A549 (cell line): ENCODE measurements around the gene SURF2. TPM values are rescaled to one million over a fixed set of nuclear protein-coding genes. Genes with fewer than 3 reads are reported as not detected.

Experiments
- ATAC-seq, 2 experiments: fragments of 200-7000 bp in 1 of 2; fragments of >200 bp in 1 of 2; cut with Nextera tagmentation in 1 of 2; cut with Tn5 transposase in 1 of 2; 3 replicates each; pipeline versions ENCODE4 v1.8.0 to v1.9.1; 2018 to 2020; ENCODE audit warnings: mild to moderate bottlenecking in 1 of 2, moderate library complexity in 1 of 2
- CTCF ChIA-PET: fragments of 300-600 bp; sonication (Branson Sonifier 250); formaldehyde crosslinking; extraction: SDS; loops from one replicate; lab custom pipeline; 2021; ENCODE audit warnings: antibody characterized with exemption, inconsistent platforms; lab: Yijun Ruan, JAX
- POLR2A ChIA-PET: fragments of 350-600 bp; formaldehyde crosslinking; extraction: SDS; loops from one replicate; lab custom pipeline; 2021; ENCODE audit warnings: antibody characterized with exemption, inconsistent platforms; lab: Yijun Ruan, JAX
- DNase-seq, 2 experiments: peaks; one replicate each; pipeline versions ENCODE4 v3.0.0 to v3.0.0-alpha.2; 2011 to 2016; ENCODE audit warnings: low read depth in 1 of 2, low spot score in 1 of 2
- FAIRE-seq: peaks from 2 replicates; lab custom pipeline; 2011; peaks lifted over from hg19 to GRCh38; lab: Jason Lieb, UNC
- H3K27ac ChIP-seq, 2 experiments: fragments of >200 bp; sonication (Bioruptor Twin); formaldehyde crosslinking; 3 replicates each; pipeline ENCODE4 v1.5.1; 2016 to 2017
- H3K4me1 ChIP-seq: fragments of >200 bp; sonication (Bioruptor Twin); formaldehyde crosslinking; 3 replicates; pipeline ENCODE4 v1.6.1; 2016
- H3K4me2 ChIP-seq: fragments of >200 bp; sonication (Bioruptor Twin); formaldehyde crosslinking; 3 replicates; pipeline ENCODE4 v1.6.1; 2016
- H3K4me3 ChIP-seq: fragments of >200 bp; sonication (Bioruptor Twin); formaldehyde crosslinking; 3 replicates; pipeline ENCODE4 v1.5.1; 2016
- H3K9me3 ChIP-seq: fragments of >200 bp; sonication (Bioruptor Twin); formaldehyde crosslinking; 3 replicates; pipeline ENCODE4 v1.6.1; 2016
- BHLHE40 ChIP-seq: IDR thresholded peaks from 2 replicates; pipeline ENCODE4 v1.6.1; 2012; ENCODE audit warnings: low read depth, low read length, inconsistent platforms
- CBX8 ChIP-seq: fragments of 200-600 bp; sonication (generic); IDR thresholded peaks from 2 replicates; pipeline ENCODE4 v1.6.1; 2016
- CEBPB ChIP-seq, 2 experiments: fragments of >200 bp in 1 of 2; sonication (Bioruptor Twin) in 1 of 2; formaldehyde crosslinking in 1 of 2; IDR thresholded peaks; 2 replicates each; pipeline ENCODE4 v1.6.1; 2012 to 2016
- CHD2 ChIP-seq: fragments of 150-350 bp; IDR thresholded peaks from 2 replicates; pipeline ENCODE4 v1.6.1; 2014; ENCODE audit warnings: low read length; ENCODE audit not compliant: partially characterized antibody
- CHD4 ChIP-seq: fragments of 200-600 bp; sonication (generic); IDR thresholded peaks from 2 replicates; pipeline ENCODE4 v1.6.1; 2016; ENCODE audit warnings: antibody characterized with exemption, mild to moderate bottlenecking, borderline replicate concordance
- EHF ChIP-seq: fragments of 250-450 bp; sonication (Bioruptor Pico); IDR thresholded peaks from 2 replicates; pipeline ENCODE4 v1.5.0; 2020; ENCODE audit warnings: mild to moderate bottlenecking
- FOSB ChIP-seq: fragments of 250-450 bp; sonication (Bioruptor Pico); IDR thresholded peaks from 2 replicates; pipeline ENCODE4 v1.5.0; 2020; ENCODE audit warnings: mild to moderate bottlenecking, moderate library complexity
- FOSL2 ChIP-seq, 2 experiments: fragments of 450-650 bp in 1 of 2; fragments of >200 bp in 1 of 2; sonication (Bioruptor Twin) in 1 of 2; formaldehyde crosslinking; IDR thresholded peaks; 2 replicates each; pipeline versions ENCODE4 v1.5.0 to v1.6.1; 2016 to 2020; ENCODE audit warnings: mild to moderate bottlenecking in 1 of 2, moderate library complexity in 1 of 2
- GATA3 ChIP-seq: IDR thresholded peaks from 2 replicates; pipeline ENCODE4 v1.6.1; 2012; ENCODE audit warnings: borderline replicate concordance
- HOXA7 ChIP-seq: fragments of 250-450 bp; sonication (Bioruptor Pico); IDR thresholded peaks from 2 replicates; pipeline ENCODE4 v1.5.0; 2020; ENCODE audit warnings: mild to moderate bottlenecking, moderate library complexity
- HOXB13 ChIP-seq: fragments of 250-450 bp; sonication (Bioruptor Pico); IDR thresholded peaks from 2 replicates; pipeline ENCODE4 v1.5.0; 2020; ENCODE audit warnings: low read depth, mild to moderate bottlenecking, moderate library complexity
- KDM5A ChIP-seq: fragments of 200-600 bp; sonication (generic); IDR thresholded peaks from 2 replicates; pipeline ENCODE4 v1.6.1; 2016; ENCODE audit warnings: antibody characterized with exemption, mild to moderate bottlenecking
- MAFK ChIP-seq: fragments of 450-650 bp; IDR thresholded peaks from 2 replicates; pipeline ENCODE4 v1.6.1; 2014; ENCODE audit not compliant: partially characterized antibody
- NFE2L2 ChIP-seq: fragments of 150-350 bp; conservative IDR thresholded peaks from 2 replicates; pipeline ENCODE4 v1.6.1; 2014; ENCODE audit warnings: low read length
- NR3C1 ChIP-seq: fragments of >200 bp; sonication (Bioruptor Twin); formaldehyde crosslinking; IDR thresholded peaks from 3 replicates; pipeline ENCODE4 v1.6.1; 2017
- PHF8 ChIP-seq: fragments of 200-600 bp; sonication (generic); IDR thresholded peaks from 2 replicates; pipeline ENCODE4 v1.6.1; 2016; ENCODE audit warnings: low read depth, mild to moderate bottlenecking, antibody characterized with exemption, moderate library complexity, borderline replicate concordance
- POLR2A ChIP-seq: IDR thresholded peaks from 2 replicates; pipeline ENCODE4 v1.6.1; 2012; ENCODE audit warnings: mild to moderate bottlenecking, low read length
- RAD21 ChIP-seq, 2 experiments: fragments of >200 bp in 1 of 2; sonication (Bioruptor Twin) in 1 of 2; formaldehyde crosslinking in 1 of 2; IDR thresholded peaks in 1 of 2; conservative IDR thresholded peaks in 1 of 2; 2 replicates in 1 of 2; 3 replicates in 1 of 2; pipeline ENCODE4 v1.6.1; 2012 to 2018; ENCODE audit warnings: inconsistent platforms in 1 of 2
- RCOR1 ChIP-seq: fragments of 150-350 bp; IDR thresholded peaks from 2 replicates; pipeline ENCODE4 v1.6.1; 2014; ENCODE audit warnings: antibody characterized with exemption, low read length, low read depth
- RFX5 ChIP-seq: fragments of 450-650 bp; IDR thresholded peaks from 2 replicates; pipeline ENCODE4 v1.7.1; 2014; ENCODE audit warnings: antibody characterized with exemption, mild to moderate bottlenecking, moderate library complexity
- TFCP2L1 ChIP-seq: fragments of 250-450 bp; sonication (Bioruptor Pico); IDR thresholded peaks from 2 replicates; pipeline ENCODE4 v1.5.0; 2021; ENCODE audit warnings: mild to moderate bottlenecking
- ZNF302 ChIP-seq: fragments of 250-450 bp; sonication (Bioruptor Pico); IDR thresholded peaks from 2 replicates; pipeline ENCODE4 v1.9.0; 2021; ENCODE audit warnings: inconsistent platforms, mild to moderate bottlenecking, moderate library complexity
- ZSCAN20 ChIP-seq: fragments of 250-450 bp; sonication (Bioruptor Pico); IDR thresholded peaks from 2 replicates; pipeline ENCODE4 v1.8.0; 2022; ENCODE audit warnings: mild to moderate bottlenecking, moderate library complexity
- WGBS: methylation state at CpG from one replicate; pipeline ENCODE4 v1.1.6; 2017; ENCODE audit errors: missing lambda C conversion rate; 5-methylcytosine and 5-hydroxymethylcytosine counted together
- polyA minus RNA-seq: library from RNA; depleted of rRNA, polyadenylated mRNA; stranded (reverse); fragments of >200 nt; gene quantifications from 2 replicates; pipeline ENCODE4 v1.2.3, GENCODE V29; 2011; rRNA and poly(A)+ RNA removed
- polyA plus RNA-seq, 4 experiments: library from polyadenylated mRNA; depleted of rRNA in 3 of 4; stranded (reverse); fragments of >200 nt; fragmentation: RNase III in 1 of 4; extraction: RNeasy Plus Mini Kit Qiagen cat#74134 plus additional on column Dnase treatment in 1 of 4; gene quantifications; 2 replicates in 3 of 4; 3 replicates in 1 of 4; pipeline ENCODE4 v1.2.3, GENCODE V29; 2011 to 2017
- TF ChIP-seq, protein P1 (sequence below): IDR thresholded peaks from 2 replicates; pipeline ENCODE4 v1.6.1; 2012; ENCODE audit warnings: low read depth, borderline replicate concordance
- TF ChIP-seq, protein P2 (sequence below): fragments of 250-450 bp; sonication (Bioruptor Pico); IDR thresholded peaks from 2 replicates; pipeline ENCODE4 v1.5.0; 2020; ENCODE audit warnings: low read depth, mild to moderate bottlenecking, moderate library complexity
- TF ChIP-seq, protein P3 (sequence below): fragments of 200-600 bp; sonication (generic); IDR thresholded peaks from 2 replicates; pipeline ENCODE4 v1.6.1; 2016; ENCODE audit warnings: antibody characterized with exemption, mild to moderate bottlenecking, moderate library complexity
- TF ChIP-seq, protein P4 (sequence below): fragments of >200 bp; sonication (Bioruptor Twin); formaldehyde crosslinking; IDR thresholded peaks from 3 replicates; pipeline ENCODE4 v1.6.1; 2016
- TF ChIP-seq, protein P5 (sequence below): fragments of 250-450 bp; sonication (Bioruptor Pico); IDR thresholded peaks from 2 replicates; pipeline ENCODE4 v1.5.0; 2021; ENCODE audit warnings: mild to moderate bottlenecking, moderate library complexity, borderline replicate concordance
- TF ChIP-seq, protein P6 (sequence below): fragments of >200 bp; sonication (Bioruptor Twin); formaldehyde crosslinking; IDR thresholded peaks from 2 replicates; pipeline ENCODE4 v1.6.1; 2016
- TF ChIP-seq, protein P7 (sequence below): fragments of 450-650 bp; IDR thresholded peaks from 2 replicates; pipeline ENCODE4 v1.6.1; 2014; ENCODE audit warnings: antibody characterized with exemption

The SURF2 gene
- polyA plus RNA-seq (2011; rRNA removed), result 15.4 and 25.2 TPM in 2 replicates
- polyA plus RNA-seq (2012; cell fraction: cytosol; rRNA removed), result 56.1 and 56.8 TPM in 2 replicates
- 26.9 and 34.3 TPM in 2 replicates for polyA plus RNA-seq (2012; cell fraction: nucleus; rRNA removed)
- 34.9 to 36.9 TPM (median 35.6 TPM) in 3 replicates for polyA plus RNA-seq (2017; fragmentation: RNase III; extraction: RNeasy Plus Mini Kit Qiagen cat#74134 plus additional on column Dnase treatment)
- 8.1 and 8.4 TPM in 2 replicates for polyA minus RNA-seq

DNA sequence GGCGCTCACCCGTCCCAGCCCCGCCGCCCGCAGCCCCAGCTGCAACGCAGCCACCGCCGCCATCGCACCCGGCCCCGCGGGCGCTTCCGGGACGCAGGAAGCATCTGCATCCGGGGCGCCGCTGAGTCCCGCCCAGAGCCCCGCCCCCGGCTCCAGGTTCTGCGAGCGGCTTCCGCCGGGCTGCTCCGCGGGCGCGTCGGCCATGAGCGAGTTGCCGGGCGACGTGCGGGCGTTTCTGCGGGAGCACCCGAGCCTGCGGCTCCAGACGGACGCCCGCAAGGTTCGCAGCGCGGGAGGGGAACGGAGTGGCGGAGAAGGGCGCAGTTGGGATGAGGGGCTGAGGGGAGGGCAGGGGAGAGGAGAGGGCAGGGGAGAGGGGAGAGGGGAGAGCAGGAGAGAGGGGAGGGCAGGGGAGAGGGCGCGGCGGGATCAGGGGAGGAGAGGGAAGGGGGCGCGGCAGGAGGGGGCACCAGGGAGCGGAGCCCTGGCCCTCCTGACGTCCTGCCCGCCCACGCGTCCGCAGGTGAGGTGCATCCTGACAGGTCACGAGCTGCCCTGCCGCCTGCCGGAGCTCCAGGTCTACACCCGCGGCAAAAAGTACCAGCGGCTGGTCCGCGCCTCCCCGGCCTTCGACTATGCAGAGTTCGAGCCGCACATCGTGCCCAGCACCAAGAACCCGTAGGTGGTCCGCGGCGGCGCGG, at the start of gene SURF2, which contains the start of gene SURF1:
TSS of gene SURF2 (plus strand) at position 160 of the 701 bp plus-strand sequence. CDS start at position 203, 43 bp downstream.
TSS of gene SURF1 (minus strand) at position 97 of the 701 bp plus-strand sequence. CDS start at position 63, 34 bp downstream.
- H3K4me1 ChIP-seq, result peaks cover 14% of the 10 kb centered on the region; the same call in 1 of the 3 replicates
- peak; percentile 69 to 80 for ATAC-seq
- no peak for FAIRE-seq
- ChIA-PET CTCF (interaction anchor here (0.9 to 7.5 kb wide), 8 partner anchors 10 to 248 kb away, joined by 3 to 59 read pairs (median 4); no protein-coding TSS in a partner anchor), POLR2A (interaction anchor here (0.6 to 2.0 kb wide), 6 partner anchors 8 to 326 kb away, joined by 3 to 27 read pairs (median 4); partner anchors contain the start of genes MED22, RPL7A and STKLD1)
- H3K4me3 ChIP-seq, result peak within 1 kb of the TSS; percentile 64
- DNase-seq, result peak; percentile 76 to 81
- WGBS, result 0% methylated on average over 15 of the region's 78 CpGs
- H3K9me3 ChIP-seq, result no peaks in the 10 kb centered on the region
- H3K27ac ChIP-seq, result peak within 1 kb of the TSS; percentile 82 to 94
- H3K4me2 ChIP-seq, result peak within 1 kb of the TSS; percentile 91
- no peak for TF ChIP-seq BHLHE40
- TF ChIP-seq HOXA7 (CRISPR knock-in tag), result no peak
- TF ChIP-seq RFX5, result no peak
- TF ChIP-seq, protein P1, sequence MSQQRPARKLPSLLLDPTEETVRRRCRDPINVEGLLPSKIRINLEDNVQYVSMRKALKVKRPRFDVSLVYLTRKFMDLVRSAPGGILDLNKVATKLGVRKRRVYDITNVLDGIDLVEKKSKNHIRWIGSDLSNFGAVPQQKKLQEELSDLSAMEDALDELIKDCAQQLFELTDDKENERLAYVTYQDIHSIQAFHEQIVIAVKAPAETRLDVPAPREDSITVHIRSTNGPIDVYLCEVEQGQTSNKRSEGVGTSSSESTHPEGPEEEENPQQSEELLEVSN, result no peak
- peak; percentile 88 for TF ChIP-seq POLR2A
- no peak for TF ChIP-seq EHF (CRISPR knock-in tag)
- no peak for TF ChIP-seq GATA3
- TF ChIP-seq, protein P2, sequence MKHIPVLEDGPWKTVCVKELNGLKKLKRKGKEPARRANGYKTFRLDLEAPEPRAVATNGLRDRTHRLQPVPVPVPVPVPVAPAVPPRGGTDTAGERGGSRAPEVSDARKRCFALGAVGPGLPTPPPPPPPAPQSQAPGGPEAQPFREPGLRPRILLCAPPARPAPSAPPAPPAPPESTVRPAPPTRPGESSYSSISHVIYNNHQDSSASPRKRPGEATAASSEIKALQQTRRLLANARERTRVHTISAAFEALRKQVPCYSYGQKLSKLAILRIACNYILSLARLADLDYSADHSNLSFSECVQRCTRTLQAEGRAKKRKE (CRISPR knock-in tag), result no peak
- no peak for TF ChIP-seq FOSB (CRISPR knock-in tag)
- no peak for TF ChIP-seq NFE2L2
- no peak for TF ChIP-seq RAD21 (conservative IDR thresholded peaks at IDR 0.05 in 1 of 2, IDR thresholded peaks at IDR 0.05 in 1 of 2)
- no peak for TF ChIP-seq FOSL2 (IDR thresholded peaks at IDR 0.05)
- TF ChIP-seq FOSL2 (CRISPR knock-in tag; IDR thresholded peaks at IDR 0.05), result no peak
- no peak for TF ChIP-seq ZSCAN20 (CRISPR knock-in tag)
- no peak for TF ChIP-seq CEBPB (IDR thresholded peaks at IDR 0.05)
- TF ChIP-seq, protein P3, sequence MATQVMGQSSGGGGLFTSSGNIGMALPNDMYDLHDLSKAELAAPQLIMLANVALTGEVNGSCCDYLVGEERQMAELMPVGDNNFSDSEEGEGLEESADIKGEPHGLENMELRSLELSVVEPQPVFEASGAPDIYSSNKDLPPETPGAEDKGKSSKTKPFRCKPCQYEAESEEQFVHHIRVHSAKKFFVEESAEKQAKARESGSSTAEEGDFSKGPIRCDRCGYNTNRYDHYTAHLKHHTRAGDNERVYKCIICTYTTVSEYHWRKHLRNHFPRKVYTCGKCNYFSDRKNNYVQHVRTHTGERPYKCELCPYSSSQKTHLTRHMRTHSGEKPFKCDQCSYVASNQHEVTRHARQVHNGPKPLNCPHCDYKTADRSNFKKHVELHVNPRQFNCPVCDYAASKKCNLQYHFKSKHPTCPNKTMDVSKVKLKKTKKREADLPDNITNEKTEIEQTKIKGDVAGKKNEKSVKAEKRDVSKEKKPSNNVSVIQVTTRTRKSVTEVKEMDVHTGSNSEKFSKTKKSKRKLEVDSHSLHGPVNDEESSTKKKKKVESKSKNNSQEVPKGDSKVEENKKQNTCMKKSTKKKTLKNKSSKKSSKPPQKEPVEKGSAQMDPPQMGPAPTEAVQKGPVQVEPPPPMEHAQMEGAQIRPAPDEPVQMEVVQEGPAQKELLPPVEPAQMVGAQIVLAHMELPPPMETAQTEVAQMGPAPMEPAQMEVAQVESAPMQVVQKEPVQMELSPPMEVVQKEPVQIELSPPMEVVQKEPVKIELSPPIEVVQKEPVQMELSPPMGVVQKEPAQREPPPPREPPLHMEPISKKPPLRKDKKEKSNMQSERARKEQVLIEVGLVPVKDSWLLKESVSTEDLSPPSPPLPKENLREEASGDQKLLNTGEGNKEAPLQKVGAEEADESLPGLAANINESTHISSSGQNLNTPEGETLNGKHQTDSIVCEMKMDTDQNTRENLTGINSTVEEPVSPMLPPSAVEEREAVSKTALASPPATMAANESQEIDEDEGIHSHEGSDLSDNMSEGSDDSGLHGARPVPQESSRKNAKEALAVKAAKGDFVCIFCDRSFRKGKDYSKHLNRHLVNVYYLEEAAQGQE, result no peak
- TF ChIP-seq RCOR1, result no peak
- no peak for TF ChIP-seq CHD2
- no peak for TF ChIP-seq HOXB13 (CRISPR knock-in tag)
- TF ChIP-seq, protein P4, sequence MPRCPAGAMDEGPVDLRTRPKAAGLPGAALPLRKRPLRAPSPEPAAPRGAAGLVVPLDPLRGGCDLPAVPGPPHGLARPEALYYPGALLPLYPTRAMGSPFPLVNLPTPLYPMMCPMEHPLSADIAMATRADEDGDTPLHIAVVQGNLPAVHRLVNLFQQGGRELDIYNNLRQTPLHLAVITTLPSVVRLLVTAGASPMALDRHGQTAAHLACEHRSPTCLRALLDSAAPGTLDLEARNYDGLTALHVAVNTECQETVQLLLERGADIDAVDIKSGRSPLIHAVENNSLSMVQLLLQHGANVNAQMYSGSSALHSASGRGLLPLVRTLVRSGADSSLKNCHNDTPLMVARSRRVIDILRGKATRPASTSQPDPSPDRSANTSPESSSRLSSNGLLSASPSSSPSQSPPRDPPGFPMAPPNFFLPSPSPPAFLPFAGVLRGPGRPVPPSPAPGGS, result peak; percentile 90
- TF ChIP-seq, protein P5, sequence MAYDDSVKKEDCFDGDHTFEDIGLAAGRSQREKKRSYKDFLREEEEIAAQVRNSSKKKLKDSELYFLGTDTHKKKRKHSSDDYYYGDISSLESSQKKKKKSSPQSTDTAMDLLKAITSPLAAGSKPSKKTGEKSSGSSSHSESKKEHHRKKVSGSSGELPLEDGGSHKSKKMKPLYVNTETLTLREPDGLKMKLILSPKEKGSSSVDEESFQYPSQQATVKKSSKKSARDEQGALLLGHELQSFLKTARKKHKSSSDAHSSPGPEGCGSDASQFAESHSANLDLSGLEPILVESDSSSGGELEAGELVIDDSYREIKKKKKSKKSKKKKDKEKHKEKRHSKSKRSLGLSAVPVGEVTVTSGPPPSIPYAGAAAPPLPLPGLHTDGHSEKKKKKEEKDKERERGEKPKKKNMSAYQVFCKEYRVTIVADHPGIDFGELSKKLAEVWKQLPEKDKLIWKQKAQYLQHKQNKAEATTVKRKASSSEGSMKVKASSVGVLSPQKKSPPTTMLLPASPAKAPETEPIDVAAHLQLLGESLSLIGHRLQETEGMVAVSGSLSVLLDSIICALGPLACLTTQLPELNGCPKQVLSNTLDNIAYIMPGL, result no peak
- TF ChIP-seq TFCP2L1 (CRISPR knock-in tag), result no peak
- no peak for TF ChIP-seq CHD4
- TF ChIP-seq MAFK, result no peak
- TF ChIP-seq, protein P6, sequence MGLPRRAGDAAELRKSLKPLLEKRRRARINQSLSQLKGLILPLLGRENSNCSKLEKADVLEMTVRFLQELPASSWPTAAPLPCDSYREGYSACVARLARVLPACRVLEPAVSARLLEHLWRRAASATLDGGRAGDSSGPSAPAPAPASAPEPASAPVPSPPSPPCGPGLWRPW, result no peak
- no peak for TF ChIP-seq NR3C1
- TF ChIP-seq, protein P7, sequence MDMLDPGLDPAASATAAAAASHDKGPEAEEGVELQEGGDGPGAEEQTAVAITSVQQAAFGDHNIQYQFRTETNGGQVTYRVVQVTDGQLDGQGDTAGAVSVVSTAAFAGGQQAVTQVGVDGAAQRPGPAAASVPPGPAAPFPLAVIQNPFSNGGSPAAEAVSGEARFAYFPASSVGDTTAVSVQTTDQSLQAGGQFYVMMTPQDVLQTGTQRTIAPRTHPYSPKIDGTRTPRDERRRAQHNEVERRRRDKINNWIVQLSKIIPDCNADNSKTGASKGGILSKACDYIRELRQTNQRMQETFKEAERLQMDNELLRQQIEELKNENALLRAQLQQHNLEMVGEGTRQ, result no peak
- TF ChIP-seq CBX8, result no peak
- TF ChIP-seq KDM5A, result 0 out of 2 replicates have a peak, but pooled peaks have one; percentile 14
- TF ChIP-seq PHF8, result peak; percentile 15; the same call in 1 of the 2 replicates
- TF ChIP-seq ZNF302 (CRISPR knock-in tag), result no peak
